GM23248 (cell line): Measurements from ENCODE around the gene ABLIM1.

Source experiments
- EZH2 ChIP-seq: fragments of 200-600 bp; sonication (generic); IDR thresholded peaks from 2 replicates; pipeline ENCODE4 v1.6.1; 2018; ENCODE audit warnings: antibody characterized with exemption, mild to moderate bottlenecking; ENCODE audit not compliant: insufficient read depth, poor library complexity, severe bottlenecking
- EZH2phosphoT487 ChIP-seq: fragments of 200-600 bp; sonication (generic); IDR thresholded peaks from 2 replicates; pipeline ENCODE4 v1.6.1; 2018; ENCODE audit warnings: antibody characterized with exemption, moderate library complexity, mild to moderate bottlenecking, low read depth; ENCODE audit not compliant: insufficient read depth

DNA sequence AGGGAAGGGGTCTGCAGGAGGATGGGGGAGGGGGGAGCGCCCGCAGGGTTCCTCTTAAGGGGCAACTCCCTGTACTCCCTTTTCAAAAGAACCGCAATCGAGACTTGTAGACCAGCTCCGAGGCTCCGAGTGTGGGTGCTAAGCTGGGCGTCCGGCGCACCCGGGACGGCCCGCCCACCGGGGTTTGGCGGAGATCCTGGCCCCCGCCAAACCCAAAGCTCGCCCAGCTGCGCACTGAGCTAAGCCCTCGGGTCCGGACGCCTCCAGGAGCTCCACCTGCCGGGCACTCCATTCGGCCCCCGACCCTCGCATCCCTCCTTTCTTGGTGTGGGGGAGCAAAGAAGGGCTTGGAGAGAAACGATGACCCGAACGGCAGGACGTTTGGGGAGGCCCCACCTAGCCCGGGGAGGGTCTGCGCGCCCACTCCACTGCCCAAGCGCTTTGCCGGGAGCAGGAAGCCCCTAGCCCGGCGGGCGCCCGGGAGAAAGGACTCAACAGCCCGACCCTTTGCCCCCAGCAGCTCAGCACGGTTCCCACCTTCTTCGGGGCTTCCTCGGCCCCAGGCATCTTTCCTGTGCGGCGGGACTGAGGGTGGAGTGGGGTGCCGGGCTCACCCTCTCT lies 254.4 kb downstream of the ABLIM1 start:
- TF ChIP-seq EZH2phosphoT487 (no peak), EZH2 (peak; percentile 27)
